Endothelial cell of umbilical vein (primary cell): ENCODE measurements around the gene UBTD1.

ENCODE experiments used
- CTCF ChIP-seq, 2 donors: IDR thresholded peaks; 1 replicate in 1 of 2; 2 replicates in 1 of 2; pipeline ENCODE4 v1.5.1; 2011; ENCODE audit warnings: low read length in 2 of 2, mild to moderate bottlenecking in 2 of 2, moderate library complexity in 2 of 2, control low read depth in 1 of 2, inconsistent platforms in 1 of 2, low read depth in 1 of 2; ENCODE audit not compliant: insufficient read depth in 1 of 2; ENCODE audit errors: extremely low read depth in 1 of 2
- EZH2 ChIP-seq: IDR thresholded peaks from 2 replicates; pipeline ENCODE4 v1.6.1; 2012; ENCODE audit warnings: borderline replicate concordance, low read depth, mild to moderate bottlenecking, moderate library complexity, low read length, inconsistent platforms; ENCODE audit not compliant: severe bottlenecking
- GATA2 ChIP-seq: IDR thresholded peaks from 2 replicates; pipeline ENCODE4 v1.7.0; 2011; ENCODE audit warnings: low read depth, mild to moderate bottlenecking, moderate library complexity, mixed read lengths, low read length; ENCODE audit not compliant: insufficient read length, insufficient read depth
- JUN ChIP-seq: IDR thresholded peaks from 2 replicates; pipeline ENCODE4 v1.6.1; 2011; ENCODE audit warnings: borderline replicate concordance, low read depth; ENCODE audit not compliant: insufficient read length, insufficient read depth
- MAX ChIP-seq: IDR thresholded peaks from 2 replicates; pipeline ENCODE4 v1.6.1; 2011; ENCODE audit not compliant: insufficient read depth, insufficient read length
- MYC ChIP-seq: IDR thresholded peaks from one replicate; pipeline ENCODE4 v1.6.1; 2011; ENCODE audit warnings: mild to moderate bottlenecking, low read depth, low read length
- POLR2A ChIP-seq: IDR thresholded peaks from 2 replicates; pipeline ENCODE4 v1.6.1; 2012; ENCODE audit warnings: low read depth, mild to moderate bottlenecking, control low read depth, low read length
- POLR2AphosphoS5 ChIP-seq: IDR thresholded peaks from 2 replicates; pipeline ENCODE4 v1.6.1; 2012; ENCODE audit warnings: low read depth, mild to moderate bottlenecking, control low read depth, low read length, moderate library complexity; ENCODE audit not compliant: insufficient read depth

- TF ChIP-seq CTCF (IDR thresholded peaks at IDR 0.05; ENCODE audit: extremely low read depth in 1 of 2, insufficient read depth in 1 of 2, low read depth in 1 of 2, low read length in 2 of 2) (no peak), EZH2 (no peak), POLR2A (no peak), GATA2 (no peak), POLR2AphosphoS5 (no peak), MYC (no peak), MAX (no peak), JUN (no peak)
These were observed 102.8 kb downstream of the UBTD1 start for GRCh38 chr10:97601268-97602215.
